Activated effector memory CD4-positive, alpha-beta T cell treated with anti-CD3 and anti-CD28 coated beads, Interleukin-2, amount 50 U/mL, for 16 hours (primary cell): ENCODE data around the gene PXDN.

Source experiments
- DNase-seq: peaks from one replicate; pipeline ENCODE4 v3.0.0-alpha.2; 2020

PXDN gene

DNA sequence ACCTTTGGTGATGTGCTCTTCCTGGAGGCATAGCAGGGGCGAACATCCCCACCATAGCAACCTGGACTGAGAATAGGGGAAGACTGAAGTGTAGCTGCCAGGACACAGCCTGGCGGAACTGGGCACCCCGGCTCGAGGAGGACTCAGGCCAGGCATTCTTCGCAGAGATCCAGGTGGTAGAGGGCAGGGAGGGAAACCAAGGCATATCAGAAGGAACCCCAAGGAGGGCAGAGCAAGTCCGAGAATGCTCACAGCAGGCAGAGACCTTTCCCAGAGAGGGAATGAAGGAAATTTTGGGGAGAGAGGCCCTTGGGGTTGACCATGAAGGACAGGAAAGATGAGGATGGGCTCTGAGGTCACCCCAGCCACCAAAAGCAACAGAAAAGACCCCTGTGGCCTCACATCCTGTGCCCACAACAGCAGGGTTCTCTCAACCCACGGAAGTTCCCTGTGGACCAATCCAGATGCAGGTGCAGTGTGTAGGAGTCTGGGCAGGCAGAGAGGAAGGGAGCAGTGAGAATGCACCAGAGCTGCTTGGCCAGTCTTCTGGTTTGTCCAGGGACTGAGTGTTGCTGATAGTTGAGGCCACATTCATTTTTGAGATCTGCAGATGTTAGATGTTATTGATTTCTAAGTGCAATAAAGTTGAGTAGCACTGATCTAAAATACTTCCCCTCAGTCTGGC, 136.9 kb downstream of the PXDN start:
- DNase-seq = peak; percentile 21

DNA sequence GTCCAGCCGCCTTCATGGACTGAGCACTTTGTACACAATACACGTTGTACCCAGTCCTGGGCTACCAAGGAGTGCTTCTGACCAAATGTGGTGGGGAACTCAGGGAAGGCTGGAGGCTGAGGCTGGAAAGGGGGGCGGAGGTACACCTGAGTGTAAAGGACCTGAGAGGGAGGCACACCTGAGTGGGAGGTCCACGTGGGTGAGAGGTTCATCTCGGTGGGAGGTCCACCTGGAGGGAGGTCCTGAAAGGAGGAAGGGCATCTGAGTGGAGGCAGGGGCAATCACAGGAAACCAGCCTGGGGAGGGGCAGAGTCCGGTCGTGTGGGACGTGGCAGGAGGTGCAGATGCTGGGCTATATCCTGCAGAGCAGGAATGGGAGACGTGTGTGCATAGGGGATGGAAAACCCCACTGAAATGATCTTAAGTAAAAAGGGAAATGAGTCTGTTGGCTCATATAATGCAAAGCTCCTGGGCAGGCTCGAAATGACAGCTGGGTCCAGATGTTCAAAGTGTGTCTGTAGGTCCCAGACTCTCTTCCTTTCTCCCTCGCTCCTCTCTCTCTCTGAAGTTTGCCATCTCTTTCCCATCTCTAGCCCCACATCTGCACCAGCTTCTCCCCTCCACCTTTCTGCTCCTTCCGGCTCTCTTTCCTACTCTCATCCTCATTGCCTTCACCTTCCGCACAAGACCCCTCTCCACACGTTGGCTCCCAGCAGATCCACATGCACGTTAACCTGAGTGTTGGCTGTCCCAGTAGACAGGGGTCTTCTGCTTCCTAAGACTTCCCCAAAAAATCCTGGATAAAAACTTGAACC, 137.7 kb downstream of the PXDN start:
- DNase-seq = peak; percentile 56

- no peak for DNase-seq
Measured at GRCh38 chr2:1606046-1606400, 138.3 kb downstream of the PXDN start.

DNA sequence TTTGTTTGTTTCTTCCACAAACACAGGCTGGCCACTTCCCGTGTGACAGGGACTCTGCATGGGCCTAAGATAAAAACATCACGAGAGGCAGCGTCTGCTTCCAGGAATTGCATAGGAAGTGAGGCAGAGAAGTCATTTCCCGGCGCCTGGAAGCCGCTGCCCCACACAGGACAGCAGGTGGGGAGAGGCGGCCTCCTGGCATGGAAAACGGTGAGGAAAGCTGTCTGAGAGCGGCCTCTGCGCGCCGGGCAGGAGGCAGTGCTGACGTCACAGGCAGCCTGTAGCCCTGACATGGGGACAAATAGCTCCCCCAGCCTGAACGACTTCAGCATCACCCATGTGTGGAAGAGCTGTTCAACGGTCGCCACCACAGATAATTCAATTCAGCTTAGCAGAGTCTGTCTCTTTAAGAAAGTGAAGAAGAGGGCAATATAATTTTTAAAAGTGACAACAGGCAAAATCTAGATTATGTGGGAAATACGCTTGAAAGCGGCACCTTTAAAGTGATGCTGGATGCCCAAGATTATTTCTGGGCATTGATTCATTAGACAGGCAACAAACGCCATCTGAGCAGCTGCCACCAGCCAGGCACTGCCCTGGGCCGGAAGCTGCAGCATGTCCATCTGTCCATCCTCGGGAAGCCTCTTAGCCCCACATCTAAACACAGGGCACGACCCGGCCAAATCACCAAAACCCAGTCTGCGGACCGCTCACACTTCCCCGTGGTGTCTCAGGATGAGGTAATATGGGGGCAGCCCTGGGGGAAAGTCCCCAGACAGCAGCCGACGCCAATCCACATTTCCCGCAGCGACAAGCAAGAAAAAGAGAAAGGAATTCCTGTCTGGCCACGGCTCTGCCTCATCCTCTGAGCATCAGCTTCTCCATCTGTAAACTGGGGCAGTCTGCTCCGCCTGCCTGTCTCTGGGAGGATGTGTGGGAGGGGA, 138.9 kb downstream of the PXDN start:
- DNase-seq = peak; percentile 56

DNA sequence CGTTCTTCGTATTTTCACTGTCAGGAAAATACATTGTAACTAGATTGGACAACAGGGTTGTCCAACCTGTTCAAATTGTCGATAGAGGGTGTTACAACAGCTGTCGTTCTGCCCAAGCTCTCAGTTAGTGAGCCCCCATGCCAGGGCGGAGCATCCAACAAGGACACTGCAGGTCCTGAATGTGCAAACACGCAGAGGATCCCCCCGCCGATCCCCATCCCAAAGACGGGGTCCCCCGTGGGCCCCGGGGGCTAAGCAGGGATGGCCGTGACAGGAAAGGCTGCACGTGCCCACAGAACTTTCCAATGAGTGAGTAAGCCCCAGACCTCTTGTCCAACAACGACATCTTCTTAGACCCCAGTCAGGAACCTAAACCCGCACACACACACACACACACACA, 140.8 kb downstream of the PXDN start:
- peak; percentile 21 for DNase-seq

DNA sequence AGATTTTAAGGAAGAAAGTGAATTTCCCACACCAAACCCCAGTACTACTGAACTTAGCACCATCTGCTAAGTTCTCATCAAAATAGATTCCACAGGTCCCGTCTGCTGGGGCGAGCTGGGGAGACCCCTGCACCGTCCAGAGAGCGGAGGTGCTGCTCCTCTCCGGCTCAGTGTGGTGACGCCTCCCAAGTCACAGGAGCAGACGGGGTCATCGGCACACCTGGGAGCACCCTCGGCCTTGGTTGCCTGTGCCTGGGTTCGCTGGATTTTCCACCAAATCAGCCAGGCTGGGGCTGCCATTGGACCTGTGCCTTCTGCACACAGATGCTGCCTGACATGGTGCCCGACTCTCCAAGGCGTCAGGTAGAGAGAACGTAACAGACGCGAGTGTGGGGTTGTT, 141.3 kb downstream of the PXDN start:
- DNase-seq = peak; percentile 60

DNA sequence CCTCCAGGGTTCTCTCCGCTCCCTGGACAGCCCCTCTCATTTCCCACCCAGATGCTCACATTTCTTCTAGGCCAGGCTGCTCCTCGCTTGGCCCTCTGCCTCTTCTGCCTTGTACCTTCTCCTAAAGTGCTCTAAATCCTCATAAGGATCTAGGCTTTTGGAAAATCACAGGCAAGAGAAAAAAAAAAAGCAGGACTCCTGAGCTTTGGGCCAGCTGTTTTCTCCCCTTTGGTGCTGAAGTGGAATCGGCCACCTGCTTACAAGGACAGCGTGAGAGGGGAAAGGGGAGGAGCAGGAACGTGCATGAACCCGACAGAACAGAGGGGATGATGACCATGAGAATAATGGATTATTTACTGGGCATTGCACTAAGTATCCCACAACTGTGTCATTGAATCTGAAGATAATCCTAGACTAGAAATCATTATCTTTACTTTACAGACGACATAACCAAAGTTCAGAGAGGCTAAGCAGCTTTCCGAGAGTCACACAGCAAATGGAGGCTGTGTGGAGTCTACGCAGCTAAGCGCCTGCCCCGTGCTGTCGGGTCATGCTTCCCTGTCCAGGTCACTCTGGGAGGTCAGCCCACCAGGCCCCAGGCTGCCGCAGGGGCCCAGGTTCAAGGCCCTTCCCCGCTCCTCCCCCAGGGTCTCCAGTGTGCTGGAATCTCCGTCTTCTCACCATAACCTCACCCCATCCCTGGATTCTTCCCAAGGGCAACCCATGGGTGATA, 141.9 kb downstream of the PXDN start:
- peak; percentile 13 for DNase-seq

DNA sequence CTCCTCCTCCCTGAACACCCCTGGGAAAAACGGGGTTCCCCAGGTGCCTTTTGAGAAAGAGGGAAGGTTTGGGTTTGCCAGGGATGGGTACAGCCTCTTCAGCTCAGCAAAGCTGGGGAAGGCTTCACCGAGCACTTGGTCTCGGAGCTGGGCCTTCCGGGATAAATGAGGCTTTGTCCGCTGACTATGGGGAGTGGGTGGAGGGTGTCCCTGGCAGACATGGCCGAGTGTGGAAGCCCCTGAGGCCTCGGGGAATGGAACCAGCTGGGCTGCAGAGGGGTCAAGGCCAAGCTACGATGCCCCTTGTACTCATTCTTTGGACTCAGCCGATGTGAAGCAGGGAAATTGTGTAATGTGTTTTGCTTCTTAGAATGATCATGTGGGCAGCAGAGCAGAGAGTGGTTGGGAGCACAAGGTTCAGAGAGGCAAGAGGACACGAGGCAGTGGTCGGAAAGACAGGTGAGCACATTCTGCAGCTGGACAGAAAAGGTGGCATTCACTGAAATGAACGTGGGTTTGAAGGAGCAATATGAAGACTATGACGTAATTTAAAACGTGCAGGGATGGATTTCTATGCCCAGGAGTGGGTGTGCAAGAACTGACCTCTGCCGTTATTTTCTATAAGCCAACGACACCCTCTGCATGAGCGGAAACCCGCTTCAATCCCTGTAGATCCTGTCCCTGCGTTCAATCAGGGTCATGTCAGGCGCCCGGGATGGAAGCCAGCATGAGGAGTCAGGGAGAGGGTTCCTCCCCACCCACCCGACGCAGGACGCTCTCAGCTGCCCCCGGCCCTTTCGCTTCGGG, 142.6 kb downstream of the PXDN start:
- peak; percentile 49 for DNase-seq

- DNase-seq = peak; percentile 12
Measured at GRCh38 chr2:1601067-1601412, 143.3 kb downstream of the PXDN start.

- DNase-seq = peak; percentile 37
Measured at GRCh38 chr2:1600191-1601066, 143.9 kb downstream of the PXDN start.

- DNase-seq = peak; percentile 50
Measured at GRCh38 chr2:1599301-1600085, 144.8 kb downstream of the PXDN start.

DNA sequence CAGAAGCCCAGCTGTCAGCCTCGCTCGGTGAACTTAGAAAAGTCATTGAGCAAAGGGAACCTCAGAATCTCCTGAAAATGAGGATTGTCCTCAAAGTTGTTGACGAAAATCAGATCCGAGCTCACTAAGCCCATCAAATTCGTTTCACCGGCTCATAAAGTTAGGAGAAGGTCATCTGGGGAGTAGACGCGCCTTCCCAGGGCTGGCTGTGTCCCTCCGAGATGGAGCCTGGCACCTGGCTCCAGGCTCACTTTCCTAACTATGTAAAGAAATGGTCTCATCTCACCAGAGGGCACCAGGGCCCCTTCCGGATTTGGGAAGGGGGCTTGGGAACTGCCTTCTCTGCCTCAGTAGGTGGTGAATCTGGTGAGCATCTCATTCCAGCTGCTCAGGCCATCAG, 145.5 kb downstream of the PXDN start:
- DNase-seq = peak; percentile 13

DNA sequence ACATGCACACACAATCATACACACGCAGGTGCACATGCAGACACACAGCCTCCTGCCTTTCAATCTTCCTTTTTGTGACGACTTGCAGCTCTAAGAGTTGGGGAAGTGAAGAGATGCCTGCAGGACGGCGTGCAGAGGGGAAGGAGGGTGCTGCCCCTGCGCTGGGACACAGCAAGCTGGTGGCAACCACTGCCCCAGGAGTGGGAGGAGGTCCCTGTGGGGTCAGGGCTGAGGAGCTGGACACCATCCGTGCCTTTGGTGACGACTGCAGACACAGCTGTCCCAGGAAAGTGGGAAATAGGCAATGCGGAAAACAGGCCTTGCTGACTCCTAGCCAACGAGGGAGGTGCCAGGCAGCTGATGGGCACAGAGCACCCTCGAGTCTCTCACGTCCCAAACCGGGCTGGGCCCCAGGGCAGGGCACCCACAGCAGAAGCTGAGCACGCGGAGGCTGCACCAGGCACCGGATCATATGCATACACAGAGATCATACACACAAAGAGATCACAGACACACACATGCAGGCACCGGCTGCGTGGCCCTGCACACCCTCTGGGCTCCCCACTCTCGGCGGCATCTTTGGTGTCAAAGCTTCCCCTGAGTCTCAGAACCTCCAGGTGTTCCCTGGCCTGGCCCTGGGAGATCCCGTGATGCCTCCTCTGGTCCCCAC, 146.1 kb downstream of the PXDN start:
- DNase-seq = peak; percentile 44

DNA sequence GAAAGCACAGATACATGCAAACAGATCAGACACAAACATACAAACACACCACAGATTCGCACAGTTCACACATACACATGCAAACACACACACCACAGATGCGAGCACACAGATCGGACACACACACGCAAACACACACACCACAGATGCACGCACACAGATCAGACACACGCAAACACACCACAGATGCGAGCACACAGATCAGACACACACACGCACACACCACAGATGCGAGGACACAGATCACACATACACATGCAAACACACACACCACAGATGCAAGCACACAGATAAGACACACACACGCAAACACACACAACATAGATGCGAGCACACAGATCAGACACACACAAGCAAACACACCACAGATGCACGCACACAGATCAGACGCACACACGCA, 149.0 kb downstream of the PXDN start:
- DNase-seq = peak; percentile 13

DNA sequence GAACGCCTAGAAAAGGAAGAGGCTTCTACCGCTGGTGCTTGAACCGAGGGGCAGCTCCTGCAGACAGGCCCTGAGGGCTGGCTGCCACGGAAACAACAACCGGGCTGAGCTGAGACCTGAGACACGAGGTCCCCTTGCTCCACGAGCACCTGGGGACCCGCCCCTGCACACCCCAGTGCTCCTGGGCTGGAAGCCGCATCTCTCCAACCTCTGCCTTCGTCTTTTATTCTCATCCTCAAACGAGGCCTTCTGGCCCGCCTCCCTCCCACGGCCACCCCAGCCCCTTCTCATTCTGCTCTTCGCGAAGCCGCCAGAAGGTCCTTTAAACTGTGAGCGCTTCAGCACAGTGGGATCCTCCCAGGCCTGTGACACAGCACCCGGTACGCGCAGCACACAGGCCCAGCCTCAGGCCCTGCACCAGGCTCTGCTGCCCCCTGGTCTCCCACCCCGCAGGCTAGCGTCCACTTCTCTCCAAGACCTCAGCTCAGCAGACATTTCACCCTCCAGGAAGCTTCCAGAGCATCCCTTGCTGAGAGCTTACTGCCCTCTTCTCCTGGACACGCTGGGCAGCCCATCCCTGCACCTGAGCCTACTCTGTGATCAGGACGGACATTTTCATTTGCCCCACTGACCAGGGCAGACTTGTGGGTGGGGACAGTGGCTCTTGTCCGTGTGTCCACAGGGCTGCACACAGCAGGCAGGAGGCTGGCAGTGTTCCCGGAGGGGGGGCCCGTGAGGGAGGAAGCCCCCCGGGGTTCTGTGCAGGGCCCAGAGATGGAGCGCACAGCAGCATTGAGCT, 149.7 kb downstream of the PXDN start:
- DNase-seq = peak; percentile 30

- no peak for DNase-seq
Measured at GRCh38 chr2:1594123-1594372, 150.3 kb downstream of the PXDN start.

DNA sequence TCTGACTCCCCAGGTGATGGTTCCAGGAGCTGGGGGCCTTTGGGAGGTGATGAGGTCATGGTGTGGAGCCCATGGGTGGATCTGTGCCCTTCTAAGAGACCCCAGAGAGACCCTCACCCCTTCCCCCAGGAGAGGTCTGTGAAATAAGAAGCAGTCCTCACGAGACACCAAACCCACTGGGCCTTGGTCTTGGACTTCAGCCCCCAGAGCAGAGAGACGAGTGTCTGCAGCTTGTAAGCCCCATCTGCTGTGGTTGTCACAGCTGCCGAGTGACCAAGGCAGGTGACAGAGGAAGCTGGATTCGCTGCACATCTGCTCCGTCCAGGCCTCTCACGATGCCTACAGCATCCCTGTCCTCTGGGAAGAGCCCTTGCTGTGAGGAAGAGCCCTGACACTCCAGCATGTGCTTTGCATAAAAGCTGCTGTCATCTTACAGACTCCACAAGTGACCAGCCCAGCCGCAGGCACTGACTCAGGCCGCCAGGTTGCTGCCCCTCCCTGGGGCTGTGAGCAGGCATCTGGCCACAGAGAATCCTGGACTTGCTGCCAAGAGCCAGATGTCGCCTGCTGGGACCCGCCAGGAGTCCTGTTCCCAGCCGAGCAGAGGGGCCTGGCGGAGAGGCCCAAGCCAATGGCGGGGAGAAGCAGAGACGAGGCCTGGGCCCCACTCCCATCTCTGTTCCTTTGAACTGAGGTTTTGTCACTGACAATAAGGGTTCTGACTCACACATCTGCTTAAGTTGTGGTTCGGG, 150.8 kb downstream of the PXDN start:
- peak; percentile 58 for DNase-seq
